HEK293 (cell line): ENCODE data around the gene PES1.

Experiments
- CTCF ChIA-PET: fragments of 350-600 bp; formaldehyde crosslinking; extraction: SDS; loops from one replicate; lab custom pipeline; 2021; ENCODE audit warnings: antibody characterized with exemption; lab: Yijun Ruan, JAX
- POLR2A ChIA-PET: fragments of 300-600 bp; formaldehyde crosslinking; extraction: SDS; loops from one replicate; lab custom pipeline; 2020; ENCODE audit warnings: antibody characterized with exemption, inconsistent platforms; lab: Yijun Ruan, JAX
- H3K27ac ChIP-seq: fragments of 200-500 bp; sonication (Bioruptor generic); 2 replicates; pipeline ENCODE4 v1.5.1; 2014; ENCODE audit warnings: low read depth, low read length, control low read depth, inconsistent platforms; ENCODE audit errors: extremely low read depth
- H3K36me3 ChIP-seq, 2 experiments: fragments of 200-500 bp in 1 of 2; sonication (Bioruptor generic) in 1 of 2; 1 replicate in 1 of 2; 2 replicates in 1 of 2; pipeline ENCODE4 v1.5.1; 2014 to 2017; ENCODE audit warnings: inconsistent platforms in 2 of 2, low read length in 2 of 2; ENCODE audit not compliant: control insufficient read depth in 2 of 2, insufficient read depth in 1 of 2
- H3K4me1 ChIP-seq: fragments of 200-500 bp; sonication (Bioruptor generic); 2 replicates; pipeline ENCODE4 v1.5.1; 2014; ENCODE audit warnings: mild to moderate bottlenecking, low read length, inconsistent platforms; ENCODE audit not compliant: control insufficient read depth, insufficient read depth
- H3K4me3 ChIP-seq: 2 replicates; pipeline ENCODE4 v1.5.1; 2011; ENCODE audit warnings: low read depth, mild to moderate bottlenecking, control low read depth, low read length, moderate library complexity
- H3K9me3 ChIP-seq: fragments of 200-500 bp; sonication (Bioruptor generic); 2 replicates; pipeline ENCODE4 v1.5.1; 2014; ENCODE audit warnings: low read depth, low read length, inconsistent platforms; ENCODE audit not compliant: control insufficient read depth, insufficient read depth
- GLIS2 ChIP-seq: fragments of 450-650 bp; formaldehyde crosslinking; IDR thresholded peaks from 2 replicates; pipeline ENCODE4 v1.5.1; 2016; ENCODE audit warnings: missing biosample characterization, missing genetic modification characterization
- OVOL3 ChIP-seq: fragments of 450-650 bp; formaldehyde crosslinking; IDR thresholded peaks from 2 replicates; pipeline ENCODE4 v1.5.1; 2016; ENCODE audit warnings: missing biosample characterization, missing genetic modification characterization
- PRDM2 ChIP-seq: fragments of 450-650 bp; formaldehyde crosslinking; IDR thresholded peaks from 2 replicates; pipeline ENCODE4 v1.5.1; 2016; ENCODE audit warnings: missing biosample characterization, missing genetic modification characterization, borderline replicate concordance
- ZBTB17 ChIP-seq: fragments of 450-650 bp; formaldehyde crosslinking; IDR thresholded peaks from 2 replicates; pipeline ENCODE4 v1.5.1; 2016; ENCODE audit warnings: missing biosample characterization, missing genetic modification characterization
- ZBTB26 ChIP-seq: fragments of 450-650 bp; formaldehyde crosslinking; optimal IDR thresholded peaks from 2 replicates; pipeline ENCODE3; 2016; ENCODE audit warnings: missing biosample characterization, mild to moderate bottlenecking, missing genetic modification characterization
- ZBTB7A ChIP-seq: fragments of 450-650 bp; formaldehyde crosslinking; IDR thresholded peaks from 2 replicates; pipeline ENCODE4 v1.5.1; 2016; ENCODE audit warnings: low read depth, missing biosample characterization, missing genetic modification characterization
- ZFP37 ChIP-seq: fragments of 450-650 bp; formaldehyde crosslinking; IDR thresholded peaks from 2 replicates; pipeline ENCODE4 v1.5.1; 2016; ENCODE audit warnings: missing biosample characterization, missing genetic modification characterization
- ZFP41 ChIP-seq: fragments of 450-650 bp; formaldehyde crosslinking; IDR thresholded peaks from 2 replicates; pipeline ENCODE4 v1.5.1; 2016; ENCODE audit warnings: missing biosample characterization, missing genetic modification characterization, borderline replicate concordance
- ZFP69B ChIP-seq: fragments of 450-650 bp; formaldehyde crosslinking; IDR thresholded peaks from 2 replicates; pipeline ENCODE4 v1.5.1; 2016; ENCODE audit warnings: missing biosample characterization, missing genetic modification characterization
- ZNF133 ChIP-seq: fragments of 450-650 bp; formaldehyde crosslinking; IDR thresholded peaks from 2 replicates; pipeline ENCODE4 v1.5.1; 2016; ENCODE audit warnings: missing biosample characterization, missing genetic modification characterization
- ZNF174 ChIP-seq: fragments of 450-650 bp; formaldehyde crosslinking; IDR thresholded peaks from 2 replicates; pipeline ENCODE4 v1.5.0; 2017; ENCODE audit warnings: missing biosample characterization, mild to moderate bottlenecking, missing genetic modification characterization
- ZNF221 ChIP-seq: fragments of 450-650 bp; formaldehyde crosslinking; IDR thresholded peaks from 2 replicates; pipeline ENCODE4 v1.5.1; 2017; ENCODE audit warnings: missing biosample characterization, missing genetic modification characterization, borderline replicate concordance
- ZNF362 ChIP-seq: fragments of 450-650 bp; formaldehyde crosslinking; IDR thresholded peaks from 2 replicates; pipeline ENCODE4 v1.5.1; 2016; ENCODE audit warnings: missing biosample characterization, missing genetic modification characterization
- ZNF558 ChIP-seq: fragments of 450-650 bp; formaldehyde crosslinking; IDR thresholded peaks from 2 replicates; pipeline ENCODE4 v1.5.1; 2016; ENCODE audit warnings: missing biosample characterization, missing genetic modification characterization
- ZNF785 ChIP-seq: fragments of 450-650 bp; formaldehyde crosslinking; IDR thresholded peaks from 2 replicates; pipeline ENCODE4 v1.5.1; 2016; ENCODE audit warnings: missing biosample characterization, missing genetic modification characterization
- ZNF791 ChIP-seq: fragments of 450-650 bp; formaldehyde crosslinking; IDR thresholded peaks from 2 replicates; pipeline ENCODE4 v1.5.1; 2016; ENCODE audit warnings: missing biosample characterization, missing genetic modification characterization
- ZNF837 ChIP-seq: fragments of 450-650 bp; formaldehyde crosslinking; IDR thresholded peaks from 2 replicates; pipeline ENCODE4 v1.5.1; 2016; ENCODE audit warnings: missing biosample characterization, missing genetic modification characterization
- ZSCAN23 ChIP-seq: fragments of 450-650 bp; formaldehyde crosslinking; IDR thresholded peaks from 2 replicates; pipeline ENCODE4 v1.5.1; 2016; ENCODE audit warnings: missing biosample characterization, missing genetic modification characterization
- ZXDB ChIP-seq: fragments of 450-650 bp; formaldehyde crosslinking; IDR thresholded peaks from 2 replicates; pipeline ENCODE4 v1.5.1; 2016; ENCODE audit warnings: missing biosample characterization, missing genetic modification characterization

PES1 gene

GRCh38 chr22:30627471-30627870 lies 35.8 kb upstream of the PES1 start:
- POLR2A ChIA-PET, result no interaction called here
- H3K27ac ChIP-seq, result no peak overlapping the region
- no peak overlapping the region for H3K4me3 ChIP-seq
- no peak for TF ChIP-seq ZNF174 (tag by site-specific recombination)
- TF ChIP-seq ZNF558 (tag by site-specific recombination), result no peak
- no peak for TF ChIP-seq PRDM2 (tag by site-specific recombination)
- TF ChIP-seq ZNF221 (tag by site-specific recombination), result no peak
- TF ChIP-seq ZNF133 (tag by site-specific recombination), result no peak
- TF ChIP-seq ZBTB17 (tag by site-specific recombination), result no peak
- TF ChIP-seq ZNF837, result no peak
- TF ChIP-seq ZBTB26 (tag by site-specific recombination), result no peak
- TF ChIP-seq ZNF785 (tag by site-specific recombination), result no peak
- no peak for TF ChIP-seq ZBTB7A (tag by site-specific recombination)
- no peak for TF ChIP-seq ZXDB
- TF ChIP-seq ZNF791 (tag by site-specific recombination), result no peak
- TF ChIP-seq, all 188 proteins: peak for 0
- Histone ChIP-seq H3K4me1 (no peaks in the 10 kb centered on the region), H3K9me3 (no peaks in the 10 kb centered on the region), H3K36me3 (no peaks in the 10 kb centered on the region)
- CTCF ChIA-PET, result interaction anchor here (0.6 to 0.9 kb wide), 2 partner anchors 290 to 293 kb away, joined by 3 to 4 read pairs; no protein-coding TSS in a partner anchor

- TF ChIP-seq ZNF221 (tag by site-specific recombination), result no peak
- no peak for TF ChIP-seq ZFP69B (tag by site-specific recombination)
- peak; percentile 17; the same call in 1 of the 2 replicates for TF ChIP-seq GLIS2 (tag by site-specific recombination)
- no peak for TF ChIP-seq ZFP37 (tag by site-specific recombination)
- no peak for TF ChIP-seq ZSCAN23 (tag by site-specific recombination)
- TF ChIP-seq OVOL3 (tag by site-specific recombination), result no peak
- TF ChIP-seq ZFP41 (tag by site-specific recombination), result no peak
- no peak for TF ChIP-seq ZNF362 (tag by site-specific recombination)
- ChIA-PET CTCF (interaction anchor here (1.2 kb wide), 1 partner anchor 8 kb away, joined by 8 read pairs; the partner anchor contains the start of gene SLC35E4), POLR2A (no interaction called here)
- Histone ChIP-seq H3K4me1 (no peaks in the 10 kb centered on the region), H3K9me3 (no peaks in the 10 kb centered on the region), H3K36me3 (no peaks in the 10 kb centered on the region), H3K27ac (no peak overlapping the region), H3K4me3 (no peak overlapping the region)
Measured at GRCh38 chr22:30626413-30626812, 34.7 kb upstream of the PES1 start.
